Osteocyte (in vitro differentiated cells): ENCODE results near the gene MAP3K7CL. TPM values are rescaled to one million over a fixed set of nuclear protein-coding genes. Genes with fewer than 3 reads are reported as not detected.

Experiments
- DNase-seq: peaks from one replicate; pipeline ENCODE4 v3.0.0; 2021; ENCODE audit warnings: mixed read lengths; ENCODE audit not compliant: unreplicated experiment; ENCODE audit errors: extremely low spot score
- H3K27ac Mint-ChIP-seq: one replicate; pipeline ENCODE4 v1.8.0; 2021; ENCODE audit warnings: mild to moderate bottlenecking, mixed read lengths; ENCODE audit not compliant: unreplicated experiment
- H3K27me3 Mint-ChIP-seq: one replicate; pipeline ENCODE4 v1.8.0; 2021; ENCODE audit warnings: mixed read lengths; ENCODE audit not compliant: unreplicated experiment
- H3K36me3 Mint-ChIP-seq: one replicate; pipeline ENCODE4 v1.8.0; 2021; ENCODE audit warnings: mixed read lengths; ENCODE audit not compliant: unreplicated experiment
- H3K4me1 Mint-ChIP-seq: one replicate; pipeline ENCODE4 v1.8.0; 2021; ENCODE audit warnings: mixed read lengths; ENCODE audit not compliant: unreplicated experiment
- H3K4me3 Mint-ChIP-seq: one replicate; pipeline ENCODE4 v1.8.0; 2021; ENCODE audit warnings: mild to moderate bottlenecking, moderate library complexity, mixed read lengths; ENCODE audit not compliant: unreplicated experiment
- H3K9me3 Mint-ChIP-seq: one replicate; pipeline ENCODE4 v1.8.0; 2021; ENCODE audit warnings: mixed read lengths; ENCODE audit not compliant: unreplicated experiment
- total RNA-seq: library from RNA; stranded (reverse); gene quantifications from 2 replicates; pipeline ENCODE4 v1.2.1, GENCODE V29; 2021
- TF ChIP-seq, protein P1 (sequence below): fragments of 200-600 bp; sonication (generic); IDR thresholded peaks from 2 replicates; pipeline ENCODE4 v1.5.0; 2021; ENCODE audit warnings: antibody characterized with exemption, mild to moderate bottlenecking, moderate library complexity

The MAP3K7CL gene
- total RNA-seq, 1 donor from 2014 or later: 1.8 TPM

DNA sequence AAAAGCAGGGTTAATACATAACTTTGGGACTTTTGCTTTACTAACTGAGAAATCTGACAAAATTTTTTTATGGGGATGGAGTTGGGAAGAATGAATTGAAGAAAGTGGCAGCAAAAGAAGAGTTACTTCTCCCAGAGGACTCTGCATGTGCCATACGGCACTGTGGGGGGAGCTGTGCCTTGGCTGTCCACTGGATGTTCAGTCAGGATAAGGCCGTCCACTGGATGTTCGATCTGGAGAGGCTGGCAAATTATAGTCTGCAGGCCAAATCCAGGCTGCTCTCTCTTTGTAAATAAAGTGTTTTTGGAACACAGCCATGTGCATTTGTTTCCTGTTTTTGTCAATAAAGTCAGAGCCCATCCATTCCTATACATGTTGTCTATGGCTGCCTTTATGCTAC is 4.5 kb upstream of the MAP3K7CL start:
- TF ChIP-seq, protein P1, sequence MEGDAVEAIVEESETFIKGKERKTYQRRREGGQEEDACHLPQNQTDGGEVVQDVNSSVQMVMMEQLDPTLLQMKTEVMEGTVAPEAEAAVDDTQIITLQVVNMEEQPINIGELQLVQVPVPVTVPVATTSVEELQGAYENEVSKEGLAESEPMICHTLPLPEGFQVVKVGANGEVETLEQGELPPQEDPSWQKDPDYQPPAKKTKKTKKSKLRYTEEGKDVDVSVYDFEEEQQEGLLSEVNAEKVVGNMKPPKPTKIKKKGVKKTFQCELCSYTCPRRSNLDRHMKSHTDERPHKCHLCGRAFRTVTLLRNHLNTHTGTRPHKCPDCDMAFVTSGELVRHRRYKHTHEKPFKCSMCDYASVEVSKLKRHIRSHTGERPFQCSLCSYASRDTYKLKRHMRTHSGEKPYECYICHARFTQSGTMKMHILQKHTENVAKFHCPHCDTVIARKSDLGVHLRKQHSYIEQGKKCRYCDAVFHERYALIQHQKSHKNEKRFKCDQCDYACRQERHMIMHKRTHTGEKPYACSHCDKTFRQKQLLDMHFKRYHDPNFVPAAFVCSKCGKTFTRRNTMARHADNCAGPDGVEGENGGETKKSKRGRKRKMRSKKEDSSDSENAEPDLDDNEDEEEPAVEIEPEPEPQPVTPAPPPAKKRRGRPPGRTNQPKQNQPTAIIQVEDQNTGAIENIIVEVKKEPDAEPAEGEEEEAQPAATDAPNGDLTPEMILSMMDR: no peak
- peaks cover 22% of the 10 kb centered on the region for H3K4me1 Mint-ChIP-seq
- peaks cover 2% of the 10 kb centered on the region for H3K36me3 Mint-ChIP-seq
- no peak for DNase-seq
- no peak overlapping the region for H3K27ac Mint-ChIP-seq
- H3K27me3 Mint-ChIP-seq: no peaks in the 10 kb centered on the region
- peaks cover 14% of the 10 kb centered on the region for H3K9me3 Mint-ChIP-seq
- no peak overlapping the region for H3K4me3 Mint-ChIP-seq

DNA sequence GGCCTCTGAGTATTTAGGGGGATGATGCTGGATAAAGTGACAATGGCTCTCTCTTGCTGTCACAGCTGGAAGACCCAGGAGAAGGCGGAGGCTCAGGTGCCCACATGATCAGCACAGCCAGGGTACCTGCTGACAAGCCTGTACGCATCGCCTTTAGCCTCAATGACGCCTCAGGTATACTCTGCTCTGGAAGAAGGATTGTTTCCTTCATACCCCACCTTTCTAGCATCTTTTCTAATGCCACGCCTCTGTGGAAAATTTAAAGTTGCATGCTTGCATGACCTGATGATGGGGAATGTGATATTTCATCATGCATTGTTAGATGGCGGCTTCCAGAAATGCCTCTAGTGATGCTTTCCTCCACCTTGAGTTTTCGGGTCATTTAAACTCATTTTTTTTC is 2.8 kb downstream of the MAP3K7CL start:
- DNase-seq: no peak

DNA sequence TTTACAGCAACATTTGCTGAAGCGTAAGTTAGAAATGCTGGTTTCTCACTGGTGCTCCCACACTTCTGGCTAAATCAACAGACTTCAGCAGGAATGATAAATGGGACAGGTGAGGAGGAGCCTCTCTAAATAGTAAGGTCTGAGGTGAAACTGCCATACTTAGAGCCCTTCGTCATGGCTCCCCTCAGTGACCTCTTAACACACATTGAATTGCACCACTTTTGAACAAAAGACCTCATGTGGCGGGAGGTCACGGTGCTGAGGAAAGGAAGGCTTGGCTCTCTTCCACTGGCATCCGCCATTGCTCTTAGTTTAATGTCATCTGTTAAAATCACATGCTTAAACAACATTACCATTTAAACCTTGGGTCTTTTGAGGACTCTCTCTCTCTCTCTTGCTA is 3.4 kb downstream of the MAP3K7CL start:
- TF ChIP-seq, protein P1: no peak
- H3K27me3 Mint-ChIP-seq: no peaks in the 10 kb centered on the region
- peaks cover 19% of the 10 kb centered on the region for H3K4me1 Mint-ChIP-seq
- no peak overlapping the region for H3K4me3 Mint-ChIP-seq
- H3K27ac Mint-ChIP-seq: no peak overlapping the region
- peaks cover 14% of the 10 kb centered on the region for H3K9me3 Mint-ChIP-seq
- peaks cover 2% of the 10 kb centered on the region for H3K36me3 Mint-ChIP-seq
- DNase-seq: no peak

More for the DNA sequence above, 2.8 kb downstream of the MAP3K7CL start:
- Mint-ChIP-seq H3K4me3 (no peak overlapping the region), H3K36me3 (peaks cover 2% of the 10 kb centered on the region), H3K27ac (no peak overlapping the region), H3K27me3 (no peaks in the 10 kb centered on the region), H3K4me1 (peaks cover 19% of the 10 kb centered on the region), H3K9me3 (peaks cover 14% of the 10 kb centered on the region)
- TF ChIP-seq, protein P1: no peak

DNA sequence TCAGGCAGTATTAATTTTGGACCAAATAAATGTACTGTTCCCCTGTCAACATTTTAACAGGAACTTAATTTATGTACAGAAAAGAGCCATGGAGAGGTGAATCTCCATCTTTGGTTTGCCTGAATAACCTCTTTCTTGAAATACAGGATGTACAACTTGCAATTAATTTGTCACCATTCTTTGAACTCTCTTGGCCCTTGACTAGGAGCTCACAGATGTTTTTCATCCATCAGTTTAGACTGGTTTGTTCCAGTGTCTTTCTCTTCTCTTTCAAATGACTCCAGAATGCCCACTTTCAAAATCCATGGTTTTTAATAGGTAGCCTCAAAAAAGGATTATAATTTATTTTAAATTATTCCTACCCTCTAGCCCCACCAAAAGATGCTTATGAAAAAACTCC is 5.0 kb downstream of the MAP3K7CL start:
- TF ChIP-seq, protein P1: no peak
- H3K27ac Mint-ChIP-seq: no peak overlapping the region
- no peak overlapping the region for H3K4me3 Mint-ChIP-seq
- no peak for DNase-seq
- H3K27me3 Mint-ChIP-seq: no peaks in the 10 kb centered on the region
- no peaks in the 10 kb centered on the region for H3K9me3 Mint-ChIP-seq
- H3K36me3 Mint-ChIP-seq: no peaks in the 10 kb centered on the region
- H3K4me1 Mint-ChIP-seq: peaks cover 11% of the 10 kb centered on the region

DNA sequence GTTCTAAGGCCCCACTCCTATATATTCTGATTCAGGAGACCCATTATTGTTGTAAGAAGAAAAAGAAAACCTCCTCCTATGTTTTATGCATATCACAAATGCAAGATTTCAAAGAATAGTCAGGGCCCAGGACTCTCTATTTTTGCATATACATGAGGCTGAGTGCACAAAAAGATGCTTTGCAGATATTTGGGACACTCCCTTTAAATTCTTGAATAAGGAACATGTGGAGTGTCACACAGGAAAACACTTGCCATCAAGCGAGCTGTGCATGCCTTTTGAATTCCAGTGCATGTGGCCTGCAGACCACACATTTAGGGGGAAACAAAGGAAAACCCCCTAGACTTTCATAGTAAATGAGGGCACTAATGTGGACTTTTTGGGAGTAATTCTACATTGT is 5.6 kb downstream of the MAP3K7CL start:
- TF ChIP-seq, protein P1: no peak
- Mint-ChIP-seq H3K4me3 (no peak overlapping the region), H3K4me1 (peaks cover 6% of the 10 kb centered on the region), H3K9me3 (no peaks in the 10 kb centered on the region), H3K27me3 (no peaks in the 10 kb centered on the region), H3K27ac (no peak overlapping the region), H3K36me3 (no peaks in the 10 kb centered on the region)
- no peak for DNase-seq
